ENCODE measurements around the gene TXNDC11.

TXNDC11 gene

DNA sequence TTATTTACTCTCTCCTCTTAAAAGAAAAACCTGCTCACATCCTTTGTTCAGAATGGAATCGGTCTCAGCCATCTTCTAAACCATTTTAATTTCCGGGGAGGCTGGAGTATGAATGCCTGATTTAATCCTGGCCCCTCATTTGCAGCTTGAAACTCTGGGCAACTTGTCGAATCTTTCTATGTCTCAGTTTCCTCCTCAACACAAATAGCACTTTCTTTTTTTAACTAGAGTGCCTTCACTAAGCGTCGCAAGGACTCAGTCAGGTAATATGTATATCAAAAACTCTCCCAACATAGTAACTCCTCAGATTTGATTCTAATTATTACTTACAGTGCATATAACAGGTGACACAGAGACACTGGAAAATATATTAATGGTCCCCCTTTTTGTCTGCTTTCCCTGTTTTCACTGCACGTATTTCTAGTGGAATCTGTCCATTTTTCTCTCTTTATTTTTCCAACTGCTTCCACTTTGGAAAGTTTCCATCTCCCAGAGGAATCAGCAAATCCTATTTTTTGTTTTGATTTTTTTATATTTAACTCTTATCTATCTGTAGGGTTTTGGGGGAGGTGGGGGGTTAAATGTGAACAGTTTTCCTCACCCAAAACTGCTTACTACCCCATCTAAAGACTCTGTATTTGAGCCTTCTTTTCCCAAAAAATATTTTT lies 55.8 kb downstream of the TXNDC11 start:
- no peak for DNase-seq

DNA sequence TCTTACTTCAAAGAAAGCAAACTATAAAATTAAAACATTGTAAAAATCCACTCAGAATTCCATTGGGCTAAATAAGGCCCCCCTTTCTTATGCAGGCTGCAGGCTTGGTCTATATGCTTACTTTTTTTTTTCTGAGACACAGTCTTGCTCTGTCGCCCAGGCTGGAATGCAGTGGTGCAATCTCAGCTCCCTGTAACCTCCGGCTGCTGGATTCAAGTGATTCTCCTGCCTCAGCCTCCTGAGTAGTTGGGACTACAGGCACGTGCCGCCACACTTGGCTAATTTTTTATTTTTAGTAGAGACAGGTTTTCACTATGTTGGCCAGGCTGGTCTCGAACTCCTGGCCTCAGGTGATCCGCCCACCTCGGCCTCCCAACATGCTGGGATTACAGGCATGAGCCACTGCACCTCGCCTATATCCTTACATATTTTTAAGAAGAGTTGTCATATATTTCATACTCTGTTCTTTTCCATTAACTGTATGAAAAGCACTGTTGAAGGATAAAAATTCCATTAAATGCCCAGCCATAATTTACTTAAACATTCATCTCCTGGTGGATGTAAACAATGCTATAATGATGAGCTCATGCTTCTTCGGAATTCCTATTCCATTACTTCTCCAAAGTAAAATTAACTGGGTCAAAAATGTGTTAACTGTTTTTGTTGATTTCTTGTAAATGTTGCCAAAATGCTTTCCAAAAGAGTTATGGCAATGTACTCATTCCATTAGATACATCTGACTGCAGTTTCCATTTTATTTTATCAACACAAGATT lies 56.6 kb downstream of the TXNDC11 start:
- no peak for DNase-seq

- no peak for DNase-seq
Measured at GRCh38 chr16:11684231-11685025, 58.2 kb downstream of the TXNDC11 start.

DNA sequence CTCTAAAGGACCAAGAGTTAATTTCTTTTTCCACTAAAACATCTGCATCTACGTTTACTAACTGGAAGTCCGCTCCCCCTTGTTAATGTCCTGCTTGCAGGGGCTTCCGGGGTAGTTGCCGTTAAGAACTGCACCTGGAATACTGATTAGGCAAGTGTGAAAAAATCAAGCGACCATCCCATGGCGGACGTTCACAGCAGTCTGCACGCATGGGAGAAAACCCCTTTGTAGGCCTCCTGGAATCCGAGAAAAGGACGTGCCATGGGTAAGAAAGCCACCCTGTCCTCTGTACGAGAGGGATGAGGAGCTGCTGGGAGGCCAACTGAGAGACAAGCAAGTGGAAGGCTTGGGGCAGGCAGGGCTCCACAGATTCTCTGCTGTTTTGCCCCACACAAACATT lies 59.5 kb downstream of the TXNDC11 start:
- no peak for DNase-seq

- DNase-seq, result no peak
Measured at GRCh38 chr16:11682655-11683096, 60.0 kb downstream of the TXNDC11 start.

DNA sequence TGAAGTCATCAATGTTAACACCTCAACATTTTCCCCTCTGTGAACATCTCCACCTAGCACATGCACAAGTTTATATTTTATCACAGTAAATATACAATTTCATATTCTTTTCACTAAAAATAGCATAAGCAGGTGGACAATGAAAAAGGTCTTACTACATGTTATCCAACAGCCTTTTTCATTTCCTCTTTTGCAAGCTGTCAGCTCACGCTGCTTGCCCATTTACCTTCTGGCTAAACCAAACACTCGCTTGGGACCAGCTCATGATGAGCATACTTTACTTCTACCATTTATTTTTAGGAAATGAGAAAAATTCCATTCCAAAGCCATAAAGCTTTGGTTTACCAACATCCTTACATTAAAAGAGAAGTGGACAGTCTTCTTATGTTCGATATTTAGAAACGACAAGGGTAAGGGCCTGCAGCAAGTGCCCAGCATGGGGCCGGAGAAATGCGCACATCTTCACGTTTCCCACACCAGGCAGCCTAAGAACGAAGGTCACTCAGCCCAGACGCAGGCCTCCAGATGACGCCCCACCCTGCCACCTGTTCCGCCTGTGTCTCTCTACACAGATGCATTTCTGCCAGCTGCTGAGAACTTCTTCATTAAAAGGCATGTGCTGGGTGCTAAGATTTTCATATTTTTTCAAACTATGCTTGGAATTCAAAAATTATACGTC lies 60.5 kb downstream of the TXNDC11 start:
- DNase-seq, result peak; percentile 60

GRCh38 chr16:11681556-11681955 lies 61.1 kb downstream of the TXNDC11 start:
- DNase-seq, result no peak

DNA sequence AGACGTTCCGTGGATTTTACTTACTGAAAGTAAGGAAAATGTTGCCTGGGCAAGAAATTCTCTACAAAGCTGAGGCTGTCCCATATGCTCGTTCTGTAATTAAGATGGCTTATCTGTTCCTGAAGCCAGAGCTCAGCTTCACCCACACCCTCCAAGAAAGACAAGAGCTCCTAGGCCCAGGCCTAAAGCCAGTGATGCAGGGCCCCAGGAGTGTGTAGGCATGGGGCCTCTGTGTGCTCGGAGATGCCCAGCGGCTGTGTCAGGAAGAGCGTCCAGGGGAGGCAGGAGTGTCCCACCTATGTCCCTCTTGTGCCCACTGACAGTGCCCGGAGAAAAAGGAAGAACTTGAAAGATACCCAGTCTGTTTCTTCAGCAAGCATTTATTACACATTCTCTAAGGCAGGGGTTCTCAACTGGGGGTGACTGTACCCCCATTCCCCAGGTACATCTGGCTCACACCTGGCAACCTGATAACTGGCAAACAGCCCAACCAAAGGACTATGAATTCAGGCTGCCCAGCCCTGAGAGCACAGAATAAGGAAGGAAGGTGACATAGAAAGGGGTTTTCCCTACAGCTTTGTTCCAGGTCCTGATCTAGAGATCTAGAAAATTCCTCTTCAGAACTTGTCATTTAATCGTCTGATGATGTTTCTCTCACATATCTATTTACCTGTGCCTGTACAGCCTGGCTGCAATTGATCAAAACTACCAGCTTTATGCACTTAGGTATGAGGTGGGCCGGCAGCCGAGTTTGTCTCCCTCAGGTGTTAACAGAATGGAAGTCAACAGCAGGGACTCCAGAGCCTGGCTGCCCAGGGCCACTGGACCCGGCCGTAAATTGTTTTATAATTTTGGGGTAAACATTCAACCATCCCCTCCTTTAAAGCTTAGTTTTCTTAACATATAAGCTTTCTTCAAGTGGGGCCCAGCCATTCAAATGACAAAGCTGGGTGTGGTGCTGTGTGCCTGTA lies 62.4 kb downstream of the TXNDC11 start:
- DNase-seq, result no peak

GRCh38 chr16:11679250-11679649 lies 63.4 kb downstream of the TXNDC11 start:
- no peak for DNase-seq

DNA sequence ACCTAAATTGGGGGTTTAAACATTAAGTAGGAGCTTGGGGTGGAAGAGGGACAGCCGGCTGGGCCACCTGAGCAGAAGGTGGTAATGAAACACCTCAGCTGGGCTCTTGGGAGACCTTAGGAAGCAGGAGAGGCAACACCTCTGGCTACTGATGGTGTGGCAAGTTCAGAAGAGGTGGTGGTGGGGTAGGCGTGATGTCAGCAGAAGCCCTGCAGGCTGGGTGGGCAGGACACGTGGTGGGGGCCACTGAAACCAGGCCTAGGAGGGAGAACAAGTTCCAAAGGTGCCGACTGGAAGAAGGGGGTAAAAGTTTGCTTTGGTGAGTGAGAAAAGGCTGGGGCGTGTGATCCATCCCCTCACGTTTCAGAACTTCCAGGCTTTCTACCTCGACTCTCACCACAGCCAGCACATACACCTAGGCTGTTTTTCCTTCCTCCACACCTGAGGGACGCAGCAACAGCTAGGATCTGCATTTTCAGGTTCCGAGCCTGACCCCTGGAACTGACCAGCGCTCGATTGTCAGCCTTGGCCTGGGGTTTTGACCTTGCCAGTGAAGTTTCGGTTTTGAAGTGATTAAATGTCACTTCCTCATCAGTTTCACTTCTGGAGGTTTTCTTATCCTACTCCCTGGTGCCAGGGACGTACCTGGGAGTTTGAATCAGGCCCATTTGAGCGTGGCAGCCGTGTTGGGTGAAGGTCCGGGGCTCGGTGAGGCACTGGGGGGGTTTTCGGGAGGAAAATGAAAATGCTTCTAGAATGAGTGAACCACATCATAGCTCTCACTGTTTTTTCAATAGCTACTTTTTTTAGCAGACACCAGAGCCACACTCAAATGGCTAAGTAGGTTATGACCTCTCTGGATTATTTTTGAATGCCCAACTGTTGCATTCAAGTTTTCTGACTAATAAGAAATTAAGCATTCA lies 64.4 kb downstream of the TXNDC11 start:
- DNase-seq, result no peak

GRCh38 chr16:11677451-11677951 lies 65.2 kb downstream of the TXNDC11 start:
- DNase-seq, result no peak

- DNase-seq, result no peak
Measured at GRCh38 chr16:11676799-11677198, 65.9 kb downstream of the TXNDC11 start.

- no peak for DNase-seq
Measured at GRCh38 chr16:11675561-11676511, 66.8 kb downstream of the TXNDC11 start.

- no peak for DNase-seq
Measured at GRCh38 chr16:11674818-11675560, 67.7 kb downstream of the TXNDC11 start.

GRCh38 chr16:11674001-11674817 lies 68.4 kb downstream of the TXNDC11 start:
- no peak for DNase-seq

GRCh38 chr16:11673091-11674000 lies 69.3 kb downstream of the TXNDC11 start:
- no peak for DNase-seq

All from NCI-H524 treated with DMSO at 0.1 percent for 48 hours (cell line).